Sigmoid colon (tissue), 7 donors: ENCODE results near the gene TTC3. TPM values are rescaled to one million over a fixed set of nuclear protein-coding genes. Genes with fewer than 3 reads are reported as not detected.
"Not testable (repeated sequence)": the region's sequence is repeated elsewhere in the genome, so short reads cannot be mapped to it uniquely, and the experiment has no call there.

Experiments used
- DNase-seq: peaks from one replicate; pipeline ENCODE4 v3.0.0-alpha.2; 2019
- H3K27ac ChIP-seq, 4 donors: fragments of 200-600 bp; sonication (generic); one replicate each; pipeline ENCODE4 v1.5.1; 2016 to 2019; ENCODE audit warnings: mild to moderate bottlenecking in 1 of 4
- H3K27me3 ChIP-seq, 3 donors: fragments of 200-600 bp; sonication (generic); one replicate each; pipeline ENCODE4 v1.5.1; 2019; ENCODE audit warnings: mild to moderate bottlenecking in 1 of 3
- H3K36me3 ChIP-seq, 4 donors: fragments of 200-600 bp; sonication (generic); one replicate each; pipeline ENCODE4 v1.5.1; 2016 to 2019
- H3K4me1 ChIP-seq, 4 donors: fragments of 200-600 bp; sonication (generic); one replicate each; pipeline ENCODE4 v1.5.1; 2017 to 2019
- H3K4me3 ChIP-seq, 4 donors: fragments of 200-600 bp; sonication (generic); one replicate each; pipeline ENCODE4 v1.5.1; 2017 to 2019; ENCODE audit warnings: mild to moderate bottlenecking in 2 of 4, moderate library complexity in 1 of 4
- H3K9me3 ChIP-seq, 4 donors: fragments of 200-600 bp in 3 of 4; sonication (generic) in 3 of 4; one replicate each; pipeline versions ENCODE4 v1.5.1 to v1.6.1; 2013 to 2019
- EP300 ChIP-seq, 4 donors: sonication (generic); formaldehyde crosslinking; IDR thresholded peaks; one replicate each; pipeline ENCODE4 v1.6.1; 2017; ENCODE audit warnings: antibody characterized with exemption in 4 of 4
- POLR2A ChIP-seq, 2 donors: fragments of 450-650 bp; IDR thresholded peaks; one replicate each; pipeline ENCODE4 v1.6.1; 2016; ENCODE audit warnings: antibody characterized with exemption in 2 of 2, mild to moderate bottlenecking in 2 of 2, moderate library complexity in 2 of 2
- POLR2AphosphoS5 ChIP-seq, 4 donors: sonication (generic); formaldehyde crosslinking; IDR thresholded peaks; one replicate each; pipeline ENCODE4 v1.6.1; 2017; ENCODE audit warnings: antibody characterized with exemption in 4 of 4
- WGBS, 2 donors: extraction: QIAGEN DNeasy Blood & Tissue Kit; methylation state at CpG; one replicate each; pipeline ENCODE4 v1.1.7; 2013; 5-methylcytosine and 5-hydroxymethylcytosine counted together
- intact Hi-C: fragments of 100-400 bp; cut with DNase I; formaldehyde crosslinking; loops from one replicate; pipeline ENCODE4 v1.15.1; 2023
- polyA plus RNA-seq, 3 donors: library from polyadenylated mRNA; stranded (reverse); fragments of 200-250 nt; gene quantifications; one replicate each; pipeline ENCODE4 v1.2.3, GENCODE V29; 2013
- total RNA-seq, 4 donors: library from RNA; depleted of rRNA; stranded (reverse); fragments of >200 nt; gene quantifications; one replicate each; pipeline ENCODE4 v1.1.0, GENCODE V29; 2016
- TF ChIP-seq, protein P1 (sequence below), 4 experiments: fragments of 450-650 bp in 3 of 4; fragments of 200-600 bp in 1 of 4; IDR thresholded peaks; one replicate each; pipeline ENCODE4 v1.5.1; 2016 to 2019; ENCODE audit warnings: antibody characterized with exemption in 4 of 4, mild to moderate bottlenecking in 3 of 4, moderate library complexity in 2 of 4
- donor health status: healthy with polysubstance abuse.
- donor health status: Bipolar disorder and iron deficiency.
- donor health status: healthy.

The TTC3 gene
- total and polyA plus RNA-seq, 7 donors = 22.2 to 151 (median 108) TPM

DNA sequence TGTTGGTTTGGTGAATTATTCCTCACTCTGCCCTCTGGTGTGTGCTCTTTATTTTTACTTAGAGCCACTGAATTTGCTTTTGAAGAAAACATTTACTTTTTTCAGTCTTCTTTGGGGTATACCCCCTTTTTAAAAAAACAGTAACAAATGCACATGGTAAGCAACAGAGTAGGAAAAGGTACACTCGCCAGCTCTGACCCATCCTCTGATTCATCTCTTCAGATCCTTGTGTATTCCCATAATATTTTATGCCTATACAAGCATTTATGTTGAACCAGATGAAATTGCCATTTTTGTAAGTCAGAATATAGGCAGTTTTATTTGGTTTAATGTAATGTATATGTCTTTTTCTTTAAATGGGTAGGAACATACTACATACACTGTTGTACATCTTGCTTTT lies 28.3 kb downstream of the TTC3 start:
- H3K27ac ChIP-seq = no peak overlapping the region
- TF ChIP-seq, protein P1, sequence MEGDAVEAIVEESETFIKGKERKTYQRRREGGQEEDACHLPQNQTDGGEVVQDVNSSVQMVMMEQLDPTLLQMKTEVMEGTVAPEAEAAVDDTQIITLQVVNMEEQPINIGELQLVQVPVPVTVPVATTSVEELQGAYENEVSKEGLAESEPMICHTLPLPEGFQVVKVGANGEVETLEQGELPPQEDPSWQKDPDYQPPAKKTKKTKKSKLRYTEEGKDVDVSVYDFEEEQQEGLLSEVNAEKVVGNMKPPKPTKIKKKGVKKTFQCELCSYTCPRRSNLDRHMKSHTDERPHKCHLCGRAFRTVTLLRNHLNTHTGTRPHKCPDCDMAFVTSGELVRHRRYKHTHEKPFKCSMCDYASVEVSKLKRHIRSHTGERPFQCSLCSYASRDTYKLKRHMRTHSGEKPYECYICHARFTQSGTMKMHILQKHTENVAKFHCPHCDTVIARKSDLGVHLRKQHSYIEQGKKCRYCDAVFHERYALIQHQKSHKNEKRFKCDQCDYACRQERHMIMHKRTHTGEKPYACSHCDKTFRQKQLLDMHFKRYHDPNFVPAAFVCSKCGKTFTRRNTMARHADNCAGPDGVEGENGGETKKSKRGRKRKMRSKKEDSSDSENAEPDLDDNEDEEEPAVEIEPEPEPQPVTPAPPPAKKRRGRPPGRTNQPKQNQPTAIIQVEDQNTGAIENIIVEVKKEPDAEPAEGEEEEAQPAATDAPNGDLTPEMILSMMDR (IDR thresholded peaks at IDR 0.05) = no peak
- no peak for TF ChIP-seq POLR2AphosphoS5 (IDR thresholded peaks at IDR 0.05)
- no peak for TF ChIP-seq EP300 (IDR thresholded peaks at IDR 0.05)
- TF ChIP-seq POLR2A (IDR thresholded peaks at IDR 0.05) = no peak
- DNase-seq = no peak
- H3K4me1 ChIP-seq = no peaks in the 10 kb centered on the region
- WGBS, 2 donors = 88 to 97% methylated on average over 1 of the region's 1 CpG
- H3K27me3 ChIP-seq = no peaks in the 10 kb centered on the region
- intact Hi-C loops = no loop called here
- H3K4me3 ChIP-seq = no peak overlapping the region
- no peaks in the 10 kb centered on the region for H3K9me3 ChIP-seq
- peaks cover 0 to 26% (median 8%) of the 10 kb centered on the region in 4 donors for H3K36me3 ChIP-seq

DNA sequence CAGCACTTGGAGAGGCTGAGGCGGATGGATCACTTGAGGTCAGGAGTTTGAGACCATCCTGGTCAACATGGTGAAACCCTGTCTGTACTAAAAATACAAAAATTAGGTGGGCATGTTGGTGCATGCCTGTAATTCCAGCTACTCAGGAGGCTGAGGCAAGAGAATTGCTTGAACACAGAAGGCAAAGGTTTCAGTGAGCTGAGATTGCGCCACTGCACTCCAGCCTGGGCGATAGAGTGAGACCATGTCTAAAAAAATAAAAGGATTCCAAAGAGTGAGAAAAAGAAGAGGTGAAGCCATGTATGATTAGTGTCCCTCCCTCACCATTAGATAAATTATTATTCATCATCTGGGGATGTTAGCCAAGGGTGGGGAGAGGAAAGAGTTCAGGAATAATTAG lies 29.7 kb downstream of the TTC3 start:
- H3K27ac ChIP-seq, DNase-seq, intact Hi-C loops, H3K4me3 ChIP-seq, H3K9me3 ChIP-seq, H3K27me3 ChIP-seq, H3K4me1 ChIP-seq: not testable (repeated sequence)
- peaks cover 0 to 13% (median 7%) of the 10 kb centered on the region in 4 donors for H3K36me3 ChIP-seq
- 96 to 97% methylated on average over 3 of the region's 3 CpGs for WGBS, 2 donors

DNA sequence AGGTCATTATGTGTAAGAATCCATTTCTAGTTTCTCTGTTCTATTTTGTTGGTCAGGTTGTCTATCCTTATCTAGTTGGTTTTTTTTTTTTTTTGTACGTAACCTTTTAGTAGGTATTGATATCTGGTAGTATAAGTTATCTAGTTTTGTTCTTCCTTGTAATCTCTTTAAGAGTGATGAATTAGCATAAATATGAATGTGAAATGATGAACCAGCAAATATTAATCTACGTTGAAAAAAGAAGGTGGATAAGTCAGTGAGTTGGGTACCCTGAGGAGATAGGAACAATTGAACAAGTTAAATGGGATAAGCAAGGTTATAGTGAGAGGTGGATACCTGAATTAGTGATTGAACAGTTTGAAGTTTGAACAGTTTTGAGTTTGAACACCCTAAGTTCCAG lies 33.9 kb downstream of the TTC3 start:
- no peak for DNase-seq
- Histone ChIP-seq H3K36me3 (peaks cover 0 to 16% (median 2%) of the 10 kb centered on the region in 4 donors), H3K27me3 (no peaks in the 10 kb centered on the region), H3K9me3 (peaks cover 0 to 3% (median 0%) of the 10 kb centered on the region in 4 donors), H3K4me3 (no peak overlapping the region), H3K4me1 (no peaks in the 10 kb centered on the region), H3K27ac (no peak overlapping the region)
- intact Hi-C loops = no loop called here
- TF ChIP-seq POLR2AphosphoS5 (IDR thresholded peaks at IDR 0.05) = no peak
- TF ChIP-seq, protein P1 (IDR thresholded peaks at IDR 0.05) = no peak
- no peak for TF ChIP-seq POLR2A (IDR thresholded peaks at IDR 0.05)
- TF ChIP-seq EP300 (IDR thresholded peaks at IDR 0.05) = no peak
- WGBS, 2 donors = 95 to 99% methylated on average over 2 of the region's 2 CpGs

DNA sequence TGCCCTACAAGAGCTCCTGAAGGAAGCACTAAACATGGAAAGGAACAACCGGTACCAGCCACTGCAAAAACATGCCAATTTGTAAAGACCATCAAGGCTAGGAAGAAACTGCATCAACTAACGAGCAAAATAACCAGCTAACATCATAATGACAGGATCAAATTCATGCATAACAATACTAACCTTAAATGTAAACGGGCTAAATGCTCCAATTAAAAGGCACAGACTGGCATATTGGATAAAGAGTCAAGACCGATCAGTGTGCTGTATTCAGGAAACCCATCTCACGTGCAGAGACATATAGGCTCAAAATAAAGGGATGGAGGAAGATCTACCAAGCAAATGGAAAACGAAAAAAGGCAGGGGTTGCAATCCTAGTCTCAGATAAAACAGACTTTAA lies 38.0 kb downstream of the TTC3 start:
- H3K9me3 ChIP-seq, H3K4me1 ChIP-seq, intact Hi-C loops, H3K4me3 ChIP-seq, H3K27me3 ChIP-seq, H3K27ac ChIP-seq, DNase-seq: not testable (repeated sequence)
- 95 to 96% methylated on average over 5 of the region's 6 CpGs for WGBS, 2 donors
- peaks cover 0 to 16% (median 2%) of the 10 kb centered on the region in 4 donors for H3K36me3 ChIP-seq

DNA sequence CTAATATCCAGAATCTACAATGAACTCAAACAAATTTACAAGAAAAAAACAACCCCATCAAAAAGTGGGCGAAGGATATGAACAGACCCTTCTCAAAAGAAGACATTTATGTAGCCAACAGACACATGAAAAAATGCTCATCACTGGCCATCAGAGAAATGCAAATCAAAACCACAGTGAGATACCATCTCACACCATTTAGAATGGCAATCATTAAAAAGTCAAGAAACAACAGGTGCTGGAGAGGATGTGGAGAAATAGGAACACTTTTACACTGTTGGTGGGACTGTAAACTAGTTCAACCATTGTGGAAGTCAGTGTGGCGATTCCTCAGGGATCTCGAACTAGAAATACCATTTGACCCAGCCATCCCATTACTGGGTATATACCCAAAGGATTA lies 41.2 kb downstream of the TTC3 start:
- intact Hi-C loops, H3K36me3 ChIP-seq, H3K9me3 ChIP-seq, DNase-seq, H3K4me3 ChIP-seq, H3K27me3 ChIP-seq, H3K4me1 ChIP-seq, H3K27ac ChIP-seq: not testable (repeated sequence)
- 78 to 86% methylated on average over 1 of the region's 3 CpGs for WGBS, 2 donors

DNA sequence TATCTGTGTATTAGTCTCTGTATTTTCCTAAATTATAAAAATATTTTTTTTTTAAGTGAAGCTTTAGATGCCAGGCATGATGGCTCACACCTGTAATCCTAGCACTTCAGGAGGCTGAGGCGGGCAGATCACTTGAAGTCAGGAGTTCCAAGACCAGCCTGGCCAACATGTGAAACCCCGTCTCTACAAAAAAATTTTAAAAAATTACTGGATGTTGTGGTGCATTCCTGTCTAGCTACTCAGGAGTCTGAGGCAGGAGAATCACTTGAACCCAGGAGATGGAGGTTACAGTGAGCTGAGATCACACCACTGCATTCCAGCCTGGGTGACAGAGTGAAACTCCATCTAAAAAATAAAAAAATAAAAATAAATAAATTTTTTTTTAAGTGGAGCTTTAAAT lies 43.4 kb downstream of the TTC3 start:
- H3K9me3 ChIP-seq, H3K4me3 ChIP-seq, H3K27ac ChIP-seq, DNase-seq, H3K36me3 ChIP-seq, H3K27me3 ChIP-seq, intact Hi-C loops, H3K4me1 ChIP-seq: not testable (repeated sequence)
- WGBS, 2 donors = 94 to 98% methylated on average over 2 of the region's 2 CpGs

DNA sequence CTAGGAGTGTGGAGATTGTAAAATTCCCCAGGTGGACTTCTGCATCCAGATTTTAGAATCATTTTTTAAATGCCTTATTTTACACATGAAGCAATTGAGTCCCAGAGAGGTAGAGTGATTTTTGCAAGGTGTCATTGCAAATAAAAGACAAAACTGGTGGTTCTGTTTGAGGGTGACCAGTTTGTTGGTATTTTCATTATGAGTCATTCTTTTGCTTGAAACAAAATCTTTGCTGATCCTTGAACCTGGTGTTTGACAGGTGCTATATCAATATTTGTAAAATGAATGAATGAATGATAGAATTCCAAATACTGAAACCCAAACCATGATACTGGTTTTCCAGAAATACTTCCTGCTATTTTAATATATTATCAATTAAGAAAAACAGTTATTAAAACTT lies 44.1 kb downstream of the TTC3 start:
- intact Hi-C loops = no loop called here
- Histone ChIP-seq H3K4me3 (no peak overlapping the region), H3K36me3 (no peaks in the 10 kb centered on the region), H3K27me3 (no peaks in the 10 kb centered on the region), H3K4me1 (no peaks in the 10 kb centered on the region), H3K9me3 (no peaks in the 10 kb centered on the region), H3K27ac (no peak overlapping the region)
- no peak for TF ChIP-seq POLR2A (IDR thresholded peaks at IDR 0.05)
- no peak for TF ChIP-seq EP300 (IDR thresholded peaks at IDR 0.05)
- TF ChIP-seq POLR2AphosphoS5 (IDR thresholded peaks at IDR 0.05) = no peak
- TF ChIP-seq, protein P1 (IDR thresholded peaks at IDR 0.05) = no peak
- DNase-seq = no peak
